Mesodermal cell (in vitro differentiated cells): ENCODE measurements around the gene PSG6.
"Not testable (repeated sequence)": the region's sequence is repeated elsewhere in the genome, so short reads cannot be mapped to it uniquely, and the experiment has no call there.

ENCODE experiments used
- H3K27ac ChIP-seq: 2 replicates; pipeline ENCODE4 v1.7.0; 2013; ENCODE audit warnings: mild to moderate bottlenecking, low read depth, low read length, moderate library complexity; ENCODE audit not compliant: severe bottlenecking
- H3K36me3 ChIP-seq: 2 replicates; pipeline ENCODE4 v1.7.1; 2013; ENCODE audit warnings: mild to moderate bottlenecking, low read length, moderate library complexity; ENCODE audit not compliant: control insufficient read depth, insufficient read depth
- H3K4me1 ChIP-seq: one replicate; pipeline ENCODE4 v1.7.1; 2013; ENCODE audit warnings: mild to moderate bottlenecking, low read length; ENCODE audit not compliant: insufficient read depth, control insufficient read depth, poor library complexity, severe bottlenecking
- H3K4me3 ChIP-seq: 2 replicates; pipeline ENCODE4 v1.7.0; 2013; ENCODE audit warnings: low read length, control low read depth, mild to moderate bottlenecking; ENCODE audit not compliant: insufficient read depth, poor library complexity, severe bottlenecking; ENCODE audit errors: extremely low read depth
- H3K9me3 ChIP-seq: 2 replicates; pipeline ENCODE4 v1.7.1; 2013; ENCODE audit warnings: mild to moderate bottlenecking, low read length, moderate library complexity; ENCODE audit not compliant: control insufficient read depth

The PSG6 gene

DNA sequence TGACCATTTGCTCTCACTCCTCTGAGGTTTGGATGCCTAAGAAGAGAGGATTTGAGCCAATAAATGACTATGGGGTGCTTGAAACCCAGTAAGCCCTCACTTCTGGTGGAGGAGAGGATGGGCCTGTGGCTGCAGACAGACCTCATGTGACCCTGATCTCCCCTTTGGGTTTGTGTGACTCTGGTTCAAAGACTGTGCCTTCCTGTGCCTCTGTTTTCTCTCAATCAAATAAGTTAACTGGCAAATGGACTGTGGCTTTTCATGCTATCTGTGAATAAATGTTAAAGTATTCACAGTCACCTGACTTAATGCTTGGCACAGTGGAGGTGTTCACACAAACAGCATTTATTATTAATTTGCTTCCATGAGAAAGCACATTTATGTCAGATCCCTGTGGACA lies 64.9 kb downstream of the PSG6 start:
- peaks cover 13% of the 10 kb centered on the region for H3K4me1 ChIP-seq
- not testable (repeated sequence) for H3K27ac ChIP-seq, H3K36me3 ChIP-seq, H3K4me3 ChIP-seq, H3K9me3 ChIP-seq
